Measurements from ENCODE around the gene ZDHHC14. TPM values are rescaled to one million over a fixed set of nuclear protein-coding genes. Genes with fewer than 3 reads are reported as not detected.
"Not testable (repeated sequence)": the region's sequence is repeated elsewhere in the genome, so short reads cannot be mapped to it uniquely, and the experiment has no call there.

Gene ZDHHC14
- total RNA-seq, 1 experiment from 2014 or later: 3.8 TPM

GRCh38 chr6:157457787-157458186 lies 76.8 kb downstream of the ZDHHC14 start:
- no peak for DNase-seq (ENCODE audit: low spot score)
- in situ Hi-C loops (cut with HindIII; ENCODE audit: low sequenced_read_pairs): no loop called here

- in situ Hi-C loops (cut with HindIII; ENCODE audit: low sequenced_read_pairs): no loop called here
- DNase-seq (ENCODE audit: low spot score): no peak
Measured at GRCh38 chr6:157459327-157459726, 78.3 kb downstream of the ZDHHC14 start.

GRCh38 chr6:157460182-157460999 lies 79.4 kb downstream of the ZDHHC14 start:
- in situ Hi-C loops (cut with HindIII; ENCODE audit: low sequenced_read_pairs): no loop called here
- no peak for DNase-seq (ENCODE audit: low spot score)

GRCh38 chr6:157461000-157461915 lies 80.3 kb downstream of the ZDHHC14 start:
- in situ Hi-C loops (cut with HindIII; ENCODE audit: low sequenced_read_pairs): no loop called here
- DNase-seq (ENCODE audit: low spot score): no peak

- no peak for DNase-seq (ENCODE audit: low spot score)
- in situ Hi-C loops (cut with HindIII; ENCODE audit: low sequenced_read_pairs): no loop called here
Measured at GRCh38 chr6:157462956-157463742, 82.2 kb downstream of the ZDHHC14 start.

- in situ Hi-C loops (cut with HindIII; ENCODE audit: low sequenced_read_pairs); DNase-seq (ENCODE audit: low spot score): not testable (repeated sequence)
Measured at GRCh38 chr6:157463743-157464135, 82.7 kb downstream of the ZDHHC14 start.

GRCh38 chr6:157464653-157465535 lies 83.9 kb downstream of the ZDHHC14 start:
- peak; percentile 55 for DNase-seq (ENCODE audit: low spot score)
- in situ Hi-C loops (cut with HindIII; ENCODE audit: low sequenced_read_pairs): no loop called here

GRCh38 chr6:157466342-157466648 lies 85.3 kb downstream of the ZDHHC14 start:
- in situ Hi-C loops (cut with HindIII; ENCODE audit: low sequenced_read_pairs): no loop called here
- DNase-seq (ENCODE audit: low spot score): no peak

GRCh38 chr6:157467339-157467738 lies 86.3 kb downstream of the ZDHHC14 start:
- in situ Hi-C loops (cut with HindIII; ENCODE audit: low sequenced_read_pairs): not testable (repeated sequence)

GRCh38 chr6:157468054-157468453 lies 87.1 kb downstream of the ZDHHC14 start:
- in situ Hi-C loops (cut with HindIII; ENCODE audit: low sequenced_read_pairs): no loop called here
- no peak for DNase-seq (ENCODE audit: low spot score)

More at GRCh38 chr6:157467339-157467738, 86.3 kb downstream of the ZDHHC14 start:
- not testable (repeated sequence) for DNase-seq (ENCODE audit: low spot score)

- no peak for DNase-seq (ENCODE audit: low spot score)
- in situ Hi-C loops (cut with HindIII; ENCODE audit: low sequenced_read_pairs): no loop called here
Measured at GRCh38 chr6:157468574-157468973, 87.6 kb downstream of the ZDHHC14 start.

GRCh38 chr6:157469378-157469777 lies 88.4 kb downstream of the ZDHHC14 start:
- DNase-seq (ENCODE audit: low spot score): no peak
- in situ Hi-C loops (cut with HindIII; ENCODE audit: low sequenced_read_pairs): no loop called here

GRCh38 chr6:157471077-157471686 lies 90.2 kb downstream of the ZDHHC14 start:
- in situ Hi-C loops (cut with HindIII; ENCODE audit: low sequenced_read_pairs): no loop called here
- no peak for DNase-seq (ENCODE audit: low spot score)

GRCh38 chr6:157471895-157472686 lies 91.1 kb downstream of the ZDHHC14 start:
- in situ Hi-C loops (cut with HindIII; ENCODE audit: low sequenced_read_pairs): no loop called here
- peak; percentile 47 for DNase-seq (ENCODE audit: low spot score)

- DNase-seq (ENCODE audit: low spot score): no peak
- in situ Hi-C loops (cut with HindIII; ENCODE audit: low sequenced_read_pairs): no loop called here
Measured at GRCh38 chr6:157476797-157477196, 95.8 kb downstream of the ZDHHC14 start.

- no peak for DNase-seq (ENCODE audit: low spot score)
- in situ Hi-C loops (cut with HindIII; ENCODE audit: low sequenced_read_pairs): no loop called here
Measured at GRCh38 chr6:157478926-157479325, 97.9 kb downstream of the ZDHHC14 start.

- no peak for DNase-seq (ENCODE audit: low spot score)
- in situ Hi-C loops (cut with HindIII; ENCODE audit: low sequenced_read_pairs): no loop called here
Measured at GRCh38 chr6:157479464-157480303, 98.7 kb downstream of the ZDHHC14 start.
